GM18951 (cell line): ENCODE results near the gene ZSCAN20.

Experiments used
- POLR2A ChIP-seq: IDR thresholded peaks from 4 replicates; pipeline ENCODE4 v1.6.1; 2011; ENCODE audit warnings: mild to moderate bottlenecking; ENCODE audit not compliant: insufficient read length, insufficient read depth; ENCODE audit errors: extremely low read depth
- in situ Hi-C: fragments of 300-500 bp; cut with MboI; formaldehyde crosslinking; loops from one replicate; pipeline ENCODE4 v1.12.0; 2022; ENCODE audit warnings: low sequenced_read_pairs, mixed read lengths, inconsistent platforms; ENCODE audit not compliant: unreplicated experiment

Gene ZSCAN20

DNA sequence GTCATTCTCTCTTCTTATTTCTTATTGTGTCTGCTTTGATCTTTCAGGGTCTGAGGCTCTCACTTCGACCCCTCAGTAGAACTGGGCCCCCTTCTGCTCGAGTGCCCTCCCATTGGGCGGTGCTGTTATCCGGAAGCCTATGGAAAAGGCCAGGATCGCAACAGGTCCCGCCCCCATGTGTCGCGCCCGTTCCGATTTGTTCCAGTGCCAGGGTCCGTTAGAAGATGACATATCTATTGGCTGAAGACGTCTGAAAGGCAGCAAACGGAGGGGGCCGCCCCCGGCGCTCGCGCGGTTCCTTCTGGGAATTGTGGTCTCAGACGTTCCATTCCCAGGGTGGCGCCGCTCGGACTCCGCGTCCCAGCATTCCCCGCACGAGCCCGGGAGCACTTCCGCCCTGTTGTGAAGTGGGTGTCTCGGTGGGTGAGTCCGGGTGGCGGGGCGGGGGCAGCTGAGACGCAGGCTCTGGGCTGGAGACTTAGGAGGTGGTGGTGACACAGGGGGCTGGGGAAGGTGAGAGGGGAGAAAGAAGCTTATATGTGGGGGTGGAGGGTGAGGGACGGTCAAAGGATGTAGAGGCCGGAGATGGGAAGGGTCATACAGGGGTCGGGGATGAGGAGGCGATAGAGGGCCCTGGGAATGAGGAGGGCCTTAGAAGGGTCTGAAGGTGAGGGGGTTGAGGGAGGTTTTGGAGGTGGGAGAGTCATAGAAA is at the start of gene ZSCAN20:
Gene ZSCAN20, plus strand, starts transcription at position 377 of the 712 bp plus-strand sequence. CDS start 6,644 bp downstream, outside the sequence.
- in situ Hi-C loops = loop anchor here (10.0 kb wide), 1 partner anchor 108 kb away; no protein-coding TSS in a partner anchor
- TF ChIP-seq POLR2A = peak; percentile 64

DNA sequence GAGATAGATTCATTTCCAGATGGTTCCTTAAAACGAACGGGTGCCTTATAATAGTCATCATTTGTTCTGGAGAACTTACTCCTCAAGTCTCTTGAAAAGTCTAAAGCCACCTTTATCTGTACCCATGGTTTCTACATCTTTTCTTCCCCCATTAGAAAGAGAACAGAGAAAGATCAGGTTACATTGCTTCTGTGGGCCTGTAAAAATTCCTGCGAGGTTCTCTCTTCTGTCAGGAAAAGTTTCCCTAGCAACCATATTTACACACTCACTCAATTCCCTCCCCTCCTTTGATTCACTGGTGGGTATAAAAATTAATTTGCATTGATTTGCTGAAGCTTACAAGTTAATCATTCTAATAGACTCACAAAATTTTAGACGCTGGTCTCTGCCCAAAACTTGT is 48.2 kb upstream of the ZSCAN20 start:
- in situ Hi-C loops = no loop called here

GRCh38 chr1:33424610-33425009 is 47.8 kb upstream of the ZSCAN20 start:
- in situ Hi-C loops = no loop called here
- no peak for TF ChIP-seq POLR2A

More for the DNA sequence above, 48.2 kb upstream of the ZSCAN20 start:
- no peak for TF ChIP-seq POLR2A

DNA sequence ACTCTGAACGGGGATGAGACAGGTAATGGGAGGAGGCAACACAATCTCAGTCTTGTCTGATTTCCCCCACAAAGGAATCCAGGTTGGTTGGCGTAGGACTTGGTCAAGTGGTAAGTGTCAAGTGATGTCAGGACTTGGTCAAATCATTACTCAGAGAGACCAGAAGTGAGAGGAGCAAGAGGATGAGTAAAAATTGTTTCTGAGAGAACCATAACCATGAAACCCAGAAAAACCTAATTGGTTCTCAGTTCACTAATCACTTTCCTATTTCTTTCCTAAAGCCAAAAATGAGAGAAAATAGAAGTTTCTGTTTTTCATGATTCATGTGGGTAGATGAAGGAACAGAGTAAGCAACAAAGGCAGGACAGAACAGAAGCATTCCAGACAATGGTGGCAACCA is 46.5 kb upstream of the ZSCAN20 start:
- in situ Hi-C loops = no loop called here
- TF ChIP-seq POLR2A = no peak

GRCh38 chr1:33426916-33427315 is 45.5 kb upstream of the ZSCAN20 start:
- in situ Hi-C loops = no loop called here
- no peak for TF ChIP-seq POLR2A

DNA sequence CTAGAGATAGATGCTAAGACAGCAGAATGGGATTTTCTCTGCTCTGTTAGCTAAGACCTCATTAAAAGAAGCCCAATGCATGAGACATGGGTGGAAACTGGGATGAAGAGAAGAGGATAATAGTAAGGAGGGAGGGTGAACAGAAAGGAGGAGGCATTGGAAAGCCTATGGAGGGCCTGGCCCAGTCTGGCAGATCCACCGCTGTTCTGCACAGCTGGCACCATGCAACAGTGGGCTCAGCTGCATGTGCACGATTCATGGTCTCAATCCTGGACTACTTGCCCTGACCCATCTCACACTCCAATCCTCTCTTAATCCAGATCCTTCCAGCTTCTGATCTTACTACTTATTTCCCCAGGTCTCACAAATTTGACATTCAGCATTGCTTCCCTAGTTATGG is 43.8 kb upstream of the ZSCAN20 start:
- no peak for TF ChIP-seq POLR2A
- in situ Hi-C loops = no loop called here

GRCh38 chr1:33429332-33429731 is 43.1 kb upstream of the ZSCAN20 start:
- TF ChIP-seq POLR2A = no peak
- in situ Hi-C loops = no loop called here

- in situ Hi-C loops = no loop called here
- no peak for TF ChIP-seq POLR2A
Measured at GRCh38 chr1:33429856-33430691, 42.4 kb upstream of the ZSCAN20 start.

- TF ChIP-seq POLR2A = no peak
- in situ Hi-C loops = no loop called here
Measured at GRCh38 chr1:33430692-33431593, 41.5 kb upstream of the ZSCAN20 start, which contains the start of gene PHC2. TSS of gene PHC2 (minus strand) at chr1:33431095. CDS start at chr1:33375539, 55,556 bp downstream.

GRCh38 chr1:33433509-33434362 is 38.7 kb upstream of the ZSCAN20 start:
- TF ChIP-seq POLR2A = no peak
- in situ Hi-C loops = no loop called here

GRCh38 chr1:33434363-33434750 is 38.1 kb upstream of the ZSCAN20 start:
- in situ Hi-C loops = no loop called here
- no peak for TF ChIP-seq POLR2A
